Skin of body (tissue), 2 donors: ENCODE measurements around the gene B2M. TPM values are rescaled to one million over a fixed set of nuclear protein-coding genes. Genes with fewer than 3 reads are reported as not detected.

Source experiments
- small RNA-seq: library from RNA; depleted of rRNA; stranded (forward); fragments of <200 nt; gene quantifications from one replicate; pipeline ENCODE3, GENCODE V24; 2014; ENCODE audit warnings: low replicate concordance
- total RNA-seq: library from RNA; depleted of rRNA; stranded (reverse); fragments of >200 nt; gene quantifications from one replicate; pipeline ENCODE4 v1.2.3, GENCODE V29; 2014

The B2M gene
- total RNA-seq, 1 donor from 2014 or later = 1,215 TPM

Small RNAs within 50 kb of the gene (small RNA-seq; reads per million reads assigned to genes)
- not detected for gene RF00019

Other genes starting within 250 kb of the B2M start
- 58.2 TPM for gene EIF3J, start 174.4 kb upstream of the B2M start, total RNA-seq
- 60.9 TPM for gene SPG11, start 47.9 kb upstream of the B2M start, total RNA-seq
- gene PATL2, start 194 bp upstream of the B2M start, total RNA-seq = 0.79 TPM
- gene TRIM69, start 25.0 kb downstream of the B2M start, total RNA-seq = 11.9 TPM
- gene TERB2, start 245.2 kb downstream of the B2M start, total RNA-seq = not detected